Bronchial epithelial cell (primary cell): ENCODE results near the gene ENO2. TPM values are rescaled to one million over a fixed set of nuclear protein-coding genes. Genes with fewer than 3 reads are reported as not detected.

ENCODE experiments used
- DNase-seq: peaks from one replicate; pipeline ENCODE4 v3.0.0-alpha.2; 2010; ENCODE audit warnings: low read depth
- FAIRE-seq: peaks from 2 replicates; lab custom pipeline; 2011; peaks lifted over from hg19 to GRCh38; lab: Jason Lieb, UNC
- H3K27me3 ChIP-seq: 2 replicates; pipeline ENCODE4 v1.5.1; 2011; ENCODE audit warnings: low read length; ENCODE audit not compliant: control insufficient read depth, insufficient read depth
- H3K36me3 ChIP-seq: 2 replicates; pipeline ENCODE4 v1.5.1; 2011; ENCODE audit warnings: low read length; ENCODE audit not compliant: control insufficient read depth, insufficient read depth
- H3K4me3 ChIP-seq: 2 replicates; pipeline ENCODE4 v1.5.1; 2011; ENCODE audit warnings: mild to moderate bottlenecking, low read depth, low read length, control low read depth
- CTCF ChIP-seq: IDR thresholded peaks from 2 replicates; pipeline ENCODE4 v1.5.1; 2011; ENCODE audit warnings: mild to moderate bottlenecking, moderate library complexity, low read length, control low read depth, inconsistent platforms; ENCODE audit not compliant: insufficient read depth, severe bottlenecking
- total RNA-seq: library from RNA; depleted of rRNA; stranded (reverse); fragments of >200 nt; gene quantifications from 2 replicates; pipeline ENCODE4 v1.2.1, GENCODE V29; 2014

ENO2 gene
- total RNA-seq, 1 donor from 2014 or later: 9.0 TPM

GRCh38 chr12:6894321-6894720 lies 20.1 kb upstream of the ENO2 start:
- TF ChIP-seq CTCF: no peak
- FAIRE-seq: no peak
- H3K36me3 ChIP-seq: no peaks in the 10 kb centered on the region
- no peak overlapping the region for H3K4me3 ChIP-seq
- DNase-seq: no peak
- no peaks in the 10 kb centered on the region for H3K27me3 ChIP-seq

GRCh38 chr12:6896846-6897435 lies 17.4 kb upstream of the ENO2 start:
- FAIRE-seq: no peak

GRCh38 chr12:6899427-6899826 lies 15.0 kb upstream of the ENO2 start:
- DNase-seq (peak; percentile 44), FAIRE-seq (no peak)

More at GRCh38 chr12:6896846-6897435, 17.4 kb upstream of the ENO2 start:
- H3K4me3 ChIP-seq: no peak overlapping the region
- TF ChIP-seq CTCF: no peak
- no peak for DNase-seq
- H3K36me3 ChIP-seq: no peaks in the 10 kb centered on the region
- no peaks in the 10 kb centered on the region for H3K27me3 ChIP-seq

GRCh38 chr12:6899837-6900519 lies 14.4 kb upstream of the ENO2 start:
- Histone ChIP-seq H3K27me3 (no peaks in the 10 kb centered on the region), H3K36me3 (no peaks in the 10 kb centered on the region), H3K4me3 (no peak overlapping the region)
- TF ChIP-seq CTCF: no peak
- DNase-seq (no peak), FAIRE-seq (no peak)

More at GRCh38 chr12:6899427-6899826, 15.0 kb upstream of the ENO2 start:
- Histone ChIP-seq H3K4me3 (no peak overlapping the region), H3K27me3 (no peaks in the 10 kb centered on the region), H3K36me3 (no peaks in the 10 kb centered on the region)
- TF ChIP-seq CTCF: no peak

GRCh38 chr12:6902448-6902847 lies 11.9 kb upstream of the ENO2 start:
- Histone ChIP-seq H3K4me3 (no peak overlapping the region), H3K36me3 (no peaks in the 10 kb centered on the region), H3K27me3 (no peaks in the 10 kb centered on the region)
- DNase-seq (no peak), FAIRE-seq (no peak)
- TF ChIP-seq CTCF: no peak
